Islet precursor cell (in vitro differentiated cells): ENCODE results near the gene IFNG-AS1.

ENCODE experiments used
- DNase-seq: peaks from one replicate; pipeline ENCODE4 v3.0.0-alpha.2; 2018

The IFNG-AS1 gene

DNA sequence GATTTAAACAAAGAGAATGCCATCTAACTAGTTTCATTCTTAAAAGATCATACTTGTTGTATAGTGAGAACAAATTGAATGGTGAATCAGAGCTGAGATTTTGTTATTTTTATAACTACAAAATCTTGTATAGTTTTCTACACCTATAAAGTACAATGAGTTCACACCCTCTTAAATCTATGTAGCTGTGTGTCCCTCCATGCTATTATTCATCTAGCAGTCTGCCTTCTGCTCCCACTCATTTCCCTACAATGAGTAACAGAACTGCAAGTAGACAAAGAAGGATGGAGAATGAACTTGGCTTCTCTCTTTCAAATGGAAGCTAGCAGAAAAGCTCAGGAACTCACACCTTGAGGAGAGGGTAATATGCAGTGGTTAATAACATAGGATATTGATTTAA lies 7.1 kb downstream of the IFNG-AS1 start:
- no peak for DNase-seq

DNA sequence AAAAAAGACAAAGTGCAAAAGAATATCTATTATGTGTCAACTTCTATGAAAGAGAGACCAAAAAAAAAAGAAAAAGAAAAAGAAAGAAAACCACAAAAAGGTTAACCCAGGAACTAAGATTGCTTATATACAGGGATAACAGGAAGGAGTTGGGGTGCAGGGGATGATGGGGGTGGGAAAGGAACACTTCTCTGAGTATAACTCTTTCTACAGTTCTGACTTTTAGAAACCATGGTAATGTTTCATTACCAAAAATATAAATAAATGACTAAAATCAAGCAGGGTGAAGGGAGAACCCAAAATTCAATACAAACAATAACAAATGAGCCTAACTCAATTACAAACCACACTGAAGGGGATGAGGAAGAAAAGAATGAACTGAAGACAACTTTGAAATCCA lies 9.1 kb downstream of the IFNG-AS1 start:
- no peak for DNase-seq

GRCh38 chr12:67999244-67999643 lies 10.0 kb downstream of the IFNG-AS1 start:
- DNase-seq = no peak

GRCh38 chr12:68001486-68002466 lies 12.5 kb downstream of the IFNG-AS1 start:
- DNase-seq = no peak

DNA sequence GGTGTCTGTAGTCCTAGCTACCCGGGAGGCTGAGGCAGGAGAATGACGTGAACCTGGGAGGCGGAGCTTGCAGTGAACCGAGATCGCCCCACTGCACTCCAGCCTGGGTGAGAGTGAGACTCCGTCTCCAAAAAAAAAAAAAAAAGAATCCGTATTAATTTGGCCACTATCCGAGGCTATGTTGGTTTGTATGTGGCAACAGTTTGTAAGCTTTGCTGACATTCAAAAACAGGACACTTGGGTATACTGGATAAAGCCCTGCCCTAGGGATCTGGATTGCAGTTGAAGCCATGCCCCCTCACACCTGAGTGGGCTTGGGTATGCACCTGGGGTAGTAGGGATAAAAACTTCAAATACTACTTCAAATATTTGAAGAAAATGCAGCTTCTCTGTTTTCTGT lies 14.5 kb downstream of the IFNG-AS1 start:
- DNase-seq = no peak

DNA sequence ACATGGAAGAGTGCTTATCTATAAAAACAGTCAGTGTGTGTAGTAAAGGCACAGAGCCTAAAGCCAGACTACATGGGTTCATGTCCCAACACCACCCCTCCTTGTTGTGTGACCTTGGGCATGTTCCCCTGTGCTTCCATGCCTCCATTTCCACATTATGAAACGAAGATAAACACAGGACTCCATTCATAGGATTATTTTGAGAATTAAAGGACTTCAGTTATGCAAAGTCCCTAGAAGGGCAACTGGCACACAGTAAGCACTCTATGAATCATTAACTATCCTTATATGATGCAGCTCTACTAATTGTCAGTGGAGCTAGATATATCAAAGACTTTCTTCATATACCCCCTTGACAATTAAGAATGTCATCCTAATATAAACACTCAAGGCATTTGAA lies 17.8 kb downstream of the IFNG-AS1 start:
- DNase-seq = no peak

DNA sequence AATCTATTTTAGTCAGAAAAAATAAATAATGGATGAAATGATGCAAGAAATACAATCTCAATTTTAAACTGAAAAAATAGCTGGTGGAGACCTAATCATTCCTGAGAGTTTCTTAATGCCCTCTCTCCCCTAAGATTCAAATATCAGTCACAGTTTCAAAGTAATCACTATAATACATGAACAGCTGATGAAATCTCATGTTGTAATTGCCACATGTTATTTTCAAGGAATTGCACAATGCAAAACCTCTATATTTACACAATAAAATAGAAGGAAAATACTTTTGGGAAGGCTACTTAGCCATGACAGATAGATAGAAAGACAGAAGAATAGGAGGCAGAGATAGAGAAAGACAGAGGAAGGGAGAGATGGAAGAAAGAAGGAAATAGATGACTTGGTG lies 18.2 kb downstream of the IFNG-AS1 start:
- DNase-seq = no peak

- no peak for DNase-seq
Observed at GRCh38 chr12:68011206-68011881, 22.1 kb downstream of the IFNG-AS1 start.

DNA sequence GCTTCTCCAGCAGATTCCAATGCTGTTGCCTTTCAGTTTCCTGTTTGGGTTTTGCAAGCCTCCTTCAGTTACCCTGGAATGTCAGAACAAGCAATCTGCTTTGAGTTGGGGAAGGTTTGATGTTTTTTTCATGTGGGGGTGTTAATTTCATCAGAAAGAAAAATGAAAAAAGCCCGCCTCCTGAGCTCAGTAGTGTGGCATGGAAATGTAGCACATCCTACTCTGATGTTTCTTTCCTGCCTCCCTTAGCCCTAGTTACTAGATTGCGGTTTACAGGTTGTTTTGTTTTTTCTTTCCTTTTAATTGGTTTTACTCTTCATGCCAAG lies 22.6 kb downstream of the IFNG-AS1 start:
- DNase-seq = no peak

DNA sequence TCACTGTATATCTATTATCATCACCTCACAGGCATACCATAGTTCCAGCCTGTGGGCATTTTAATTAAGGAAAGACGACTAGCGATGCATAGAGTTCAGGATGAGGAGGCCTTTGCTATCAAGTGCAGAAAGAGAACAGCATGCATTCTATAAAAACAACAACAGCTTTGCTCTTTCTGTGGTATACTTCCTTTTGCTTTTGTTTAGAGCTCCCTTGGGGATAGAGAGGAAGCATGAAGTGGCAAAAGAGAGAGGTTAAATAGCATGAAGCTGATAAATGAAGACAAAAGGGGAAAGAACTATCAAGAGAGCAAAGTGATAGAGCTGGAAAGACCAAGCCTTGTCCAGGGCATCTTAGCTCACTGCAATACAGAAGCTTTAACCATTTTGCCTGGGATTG lies 23.5 kb downstream of the IFNG-AS1 start:
- no peak for DNase-seq

DNA sequence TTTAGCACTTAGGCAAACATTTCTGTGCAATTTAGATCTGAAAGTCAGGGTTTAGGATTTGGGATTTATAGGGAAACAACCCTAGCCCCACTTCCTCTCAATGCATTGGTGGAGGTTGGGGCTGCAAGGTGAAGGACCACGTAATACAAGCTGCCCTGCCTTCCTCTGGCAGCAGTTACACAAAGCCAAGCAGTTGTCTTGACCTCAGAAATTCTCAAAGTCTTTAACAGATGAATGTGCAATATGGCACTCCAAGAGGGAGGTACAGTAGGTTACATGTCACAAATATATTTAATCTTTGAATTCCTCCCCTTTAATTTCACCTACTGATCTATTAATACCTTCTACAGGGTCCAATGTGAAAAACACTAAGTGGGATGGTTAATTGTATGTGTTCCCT lies 23.9 kb downstream of the IFNG-AS1 start:
- DNase-seq = no peak

DNA sequence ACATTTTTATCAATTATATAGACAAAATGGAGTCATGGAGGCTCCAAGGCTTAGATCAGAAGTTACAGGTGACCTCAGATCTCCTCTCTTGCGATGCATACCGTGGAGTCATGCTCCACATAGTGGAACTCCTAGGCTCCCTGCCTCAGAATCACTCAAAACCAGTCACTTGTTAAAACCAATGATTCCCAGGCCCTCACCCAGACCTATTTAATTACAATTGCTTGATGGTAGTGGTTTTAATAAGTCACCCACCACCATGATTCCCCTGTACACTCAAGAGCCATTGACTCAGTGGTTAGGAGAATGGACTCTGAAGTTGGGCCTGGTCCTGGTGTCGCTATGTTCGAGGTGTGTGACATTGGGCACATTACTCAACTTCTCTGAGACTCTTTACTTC lies 26.9 kb downstream of the IFNG-AS1 start:
- DNase-seq = no peak

- DNase-seq = no peak
Observed at GRCh38 chr12:68018315-68018714, 29.1 kb downstream of the IFNG-AS1 start.

GRCh38 chr12:68020049-68020448 lies 30.8 kb downstream of the IFNG-AS1 start:
- DNase-seq = no peak

DNA sequence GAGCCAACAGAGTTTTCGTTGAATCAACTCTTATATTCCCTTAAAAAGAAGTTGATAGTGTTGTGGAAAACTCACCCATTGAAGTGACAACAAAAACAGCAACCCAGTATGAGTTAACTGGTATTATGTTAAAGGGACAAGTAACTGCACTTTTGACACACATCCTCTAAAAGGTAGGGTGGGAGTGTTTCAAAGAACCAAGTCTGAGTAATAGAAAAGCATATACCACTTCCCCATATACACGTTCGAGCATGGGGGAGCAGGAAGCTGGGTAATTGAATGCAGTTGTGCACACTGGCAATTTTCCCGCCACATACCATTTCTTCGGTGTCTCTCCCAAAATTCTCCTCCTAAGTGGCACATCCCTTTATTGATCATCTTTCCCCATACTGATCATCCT lies 31.5 kb downstream of the IFNG-AS1 start:
- no peak for DNase-seq

DNA sequence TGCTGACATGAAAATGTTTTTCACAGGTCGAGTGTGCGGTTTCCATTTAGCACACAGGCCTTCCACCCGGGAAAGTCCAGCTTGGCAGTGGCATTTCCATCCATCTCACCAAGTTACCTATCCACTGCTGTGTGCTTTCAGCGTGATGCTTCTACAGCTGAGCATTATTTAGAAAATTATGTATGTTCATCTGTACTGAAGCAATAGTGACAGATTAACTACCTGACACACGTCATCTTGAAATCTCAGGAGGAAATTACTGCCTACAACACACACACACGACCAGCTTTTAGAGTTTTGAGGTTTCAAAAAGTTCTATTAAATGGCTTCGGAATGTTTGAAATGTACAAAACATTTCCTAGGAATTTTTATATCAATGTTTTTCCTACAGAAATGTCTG lies 39.4 kb downstream of the IFNG-AS1 start:
- DNase-seq = no peak

DNA sequence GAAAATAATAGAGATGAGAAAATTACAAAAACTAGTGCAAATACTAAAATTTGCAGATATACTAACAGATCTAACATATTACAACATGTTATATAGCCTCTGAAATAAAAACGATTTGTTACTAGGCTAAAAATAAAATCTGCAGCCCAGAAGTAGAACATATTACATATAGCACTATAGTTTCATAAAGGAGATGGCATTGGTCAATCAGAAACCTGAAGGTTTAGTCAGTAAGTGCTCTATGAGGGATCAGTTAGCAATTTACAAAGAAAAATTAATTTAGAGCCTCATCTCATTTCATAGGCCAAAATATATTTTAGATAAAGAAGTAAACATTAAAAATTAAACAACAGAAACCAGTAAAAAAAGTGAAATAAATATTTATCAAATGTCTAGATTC lies 41.0 kb downstream of the IFNG-AS1 start:
- DNase-seq = no peak

- no peak for DNase-seq
Observed at GRCh38 chr12:68031174-68031573, 41.9 kb downstream of the IFNG-AS1 start.

GRCh38 chr12:68031881-68032739 lies 42.9 kb downstream of the IFNG-AS1 start:
- no peak for DNase-seq

GRCh38 chr12:68034567-68034966 lies 45.3 kb downstream of the IFNG-AS1 start:
- no peak for DNase-seq

DNA sequence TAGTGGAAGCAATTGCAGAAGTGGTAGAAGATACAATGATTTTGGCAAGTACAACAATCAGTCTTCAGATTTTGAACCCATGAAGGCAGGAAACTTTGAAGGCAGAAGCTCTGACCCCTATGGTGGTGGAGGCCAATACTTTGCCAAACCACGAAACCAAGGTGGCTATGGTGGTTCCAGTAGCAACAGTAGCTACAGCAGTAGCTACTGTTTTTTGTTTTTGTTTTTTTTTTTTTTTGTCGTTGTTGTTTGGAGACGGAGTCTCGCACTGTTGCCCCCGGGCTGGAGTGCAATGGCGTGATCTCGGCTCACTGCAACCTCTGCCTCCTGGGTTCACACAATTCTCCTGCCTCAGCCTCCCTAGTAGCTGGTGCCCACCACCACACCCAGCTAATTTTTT lies 47.4 kb downstream of the IFNG-AS1 start:
- DNase-seq = no peak

DNA sequence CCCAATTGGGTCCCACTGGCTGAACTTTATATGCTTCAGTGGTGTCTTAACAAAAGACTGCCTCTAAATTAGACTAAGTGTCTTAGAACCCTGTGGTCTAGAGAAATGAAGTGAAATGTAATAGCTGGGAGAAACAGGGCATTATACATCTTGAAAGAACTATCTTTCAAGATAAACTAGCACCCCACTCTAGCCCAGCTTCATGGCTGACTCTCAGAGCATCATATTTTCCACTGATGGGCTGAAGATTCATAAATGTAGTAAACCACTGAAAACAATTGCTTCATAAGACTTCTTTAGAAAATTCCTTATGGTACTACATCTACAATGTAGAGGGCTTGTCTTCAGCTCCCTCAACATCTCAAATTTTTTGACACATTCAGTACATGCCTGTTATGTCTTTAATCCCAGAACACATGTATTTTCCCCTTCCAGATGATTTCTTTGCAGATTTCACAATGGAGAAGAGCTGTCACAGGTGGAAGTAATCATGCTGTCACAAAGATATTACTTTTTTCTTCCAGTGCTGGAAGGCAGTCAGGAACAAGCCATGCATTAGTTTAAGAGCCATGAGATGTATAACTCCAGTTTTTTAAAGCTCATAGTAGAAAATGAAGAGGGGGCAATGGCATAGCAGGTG lies 48.5 kb downstream of the IFNG-AS1 start:
- DNase-seq = no peak

GRCh38 chr12:68038650-68039049 lies 49.4 kb downstream of the IFNG-AS1 start:
- no peak for DNase-seq
